NCI-H1417 treated with DMSO at 0.1 percent for 48 hours (cell line): ENCODE data around the gene USP46.

Experiments
- DNase-seq: peaks from one replicate; lab custom pipeline; 2025; lab: John Stamatoyannopoulos, UW

Gene USP46

DNA sequence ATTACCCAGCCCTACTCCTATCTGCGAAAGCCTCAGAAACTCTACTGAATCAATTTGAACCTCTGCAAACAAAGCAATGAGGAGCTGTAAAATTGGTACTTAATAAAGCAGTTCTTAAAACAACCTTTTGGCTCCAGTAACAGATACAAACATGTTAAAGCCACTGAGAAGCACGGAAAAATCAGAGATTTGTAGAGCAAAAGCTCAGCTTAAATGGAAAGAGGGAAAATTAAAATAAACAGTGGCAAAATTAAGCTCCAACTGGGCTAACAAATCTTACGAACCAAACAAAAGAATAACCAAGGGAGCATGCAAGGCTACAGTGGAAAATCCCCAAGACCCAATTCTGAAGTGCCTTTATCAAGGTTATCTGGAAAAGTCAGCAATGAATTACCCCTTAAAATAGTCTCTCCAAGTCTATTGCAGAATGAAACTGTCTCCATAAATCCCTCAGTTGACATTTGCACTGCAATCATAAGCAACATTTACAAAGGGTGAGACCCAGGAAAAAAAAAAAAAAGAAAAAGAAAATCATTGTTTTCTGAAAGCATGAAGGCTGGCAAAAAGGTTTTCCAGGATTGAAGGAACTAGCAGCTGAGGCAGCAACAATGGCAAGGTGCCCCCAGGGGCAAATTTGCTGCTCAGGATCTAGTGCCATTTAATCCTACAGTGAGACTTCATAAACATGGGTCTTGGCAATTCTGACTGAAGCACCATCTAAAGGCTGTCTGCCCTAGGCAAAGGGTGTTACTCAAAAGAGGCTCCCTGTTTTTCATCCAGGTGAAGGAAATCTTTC is 40.1 kb downstream of the USP46 start:
- DNase-seq, result no peak

DNA sequence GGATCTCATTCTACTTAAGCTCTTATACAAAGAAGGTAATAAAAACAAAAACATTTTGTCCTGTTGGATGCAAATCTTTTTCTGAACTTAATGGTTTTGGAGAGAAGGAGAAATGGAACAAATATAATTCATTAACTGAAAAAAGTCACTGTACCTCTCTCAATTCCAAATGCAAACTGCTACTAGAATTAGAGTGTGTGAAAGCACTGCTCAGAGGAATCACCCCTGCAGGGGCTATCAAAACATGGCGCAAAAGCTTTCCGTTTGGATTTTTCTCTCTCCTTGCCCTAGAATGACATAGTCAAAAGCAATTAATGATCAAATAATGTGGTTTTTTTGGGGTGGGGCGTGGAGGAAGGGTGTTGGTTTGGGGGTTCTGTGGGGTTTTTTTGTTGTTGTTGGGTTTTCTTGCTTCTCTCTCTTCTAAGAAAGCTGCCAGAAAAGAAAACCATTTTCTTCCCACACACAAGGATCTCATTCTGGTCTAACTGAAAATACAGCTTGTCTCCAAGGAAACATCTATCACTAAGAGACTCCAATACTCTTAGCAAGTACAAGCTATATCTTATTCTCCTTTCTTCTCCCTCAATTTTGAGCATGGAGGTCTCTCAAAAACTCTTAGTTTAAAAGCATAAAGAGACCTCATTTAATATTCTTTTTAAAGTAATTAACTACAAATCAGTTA is 41.6 kb downstream of the USP46 start:
- no peak for DNase-seq

DNA sequence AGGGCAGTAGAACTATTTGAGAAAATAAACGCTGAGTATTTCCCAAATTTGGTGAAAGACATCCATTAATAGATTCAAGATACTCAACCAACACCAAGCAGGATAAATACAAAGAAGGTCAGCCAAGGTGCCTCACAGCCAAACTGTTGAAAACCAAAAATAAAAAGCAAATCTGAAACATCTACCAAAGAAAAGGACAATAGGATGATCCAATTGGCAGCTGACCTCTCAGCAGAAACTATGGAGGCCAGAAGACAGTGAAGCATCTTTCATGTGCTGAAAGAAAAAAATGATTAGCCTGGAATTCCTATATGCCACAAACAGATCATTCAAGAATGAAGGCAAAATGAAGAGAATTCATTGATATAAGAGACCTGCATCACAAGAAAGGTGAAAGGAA is 44.9 kb downstream of the USP46 start:
- no peak for DNase-seq

- no peak for DNase-seq
Observed at GRCh38 chr4:52612341-52612740, 46.8 kb downstream of the USP46 start.

DNA sequence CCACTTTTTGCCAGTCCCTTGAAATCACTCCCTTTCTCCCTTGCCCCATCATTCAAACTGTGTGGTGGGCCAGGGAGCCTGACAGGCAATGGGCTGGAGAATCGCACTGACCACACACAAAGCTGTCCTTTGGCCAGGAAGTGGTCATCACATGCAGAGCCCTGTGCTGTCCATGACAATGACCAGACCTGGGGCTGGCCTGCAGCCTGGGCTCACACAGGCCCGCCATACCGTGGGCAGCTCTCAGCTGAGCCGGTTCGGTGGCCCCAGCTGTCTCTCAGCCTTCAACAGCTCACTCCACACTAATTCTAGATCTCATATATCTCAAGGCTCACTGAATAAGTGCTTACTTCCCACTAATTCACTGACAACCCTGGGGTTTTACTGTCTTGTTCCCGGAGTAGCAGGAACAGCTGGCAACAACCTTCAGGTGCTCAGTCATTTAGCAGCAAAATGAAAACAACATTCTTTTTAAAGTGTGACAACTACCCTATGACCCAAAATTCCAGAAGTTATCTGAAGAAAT is 48.0 kb downstream of the USP46 start:
- no peak for DNase-seq

GRCh38 chr4:52606726-52607125 is 52.4 kb downstream of the USP46 start:
- DNase-seq, result no peak

GRCh38 chr4:52606040-52606439 is 53.1 kb downstream of the USP46 start:
- DNase-seq, result no peak

GRCh38 chr4:52604215-52604614 is 54.9 kb downstream of the USP46 start:
- no peak for DNase-seq

DNA sequence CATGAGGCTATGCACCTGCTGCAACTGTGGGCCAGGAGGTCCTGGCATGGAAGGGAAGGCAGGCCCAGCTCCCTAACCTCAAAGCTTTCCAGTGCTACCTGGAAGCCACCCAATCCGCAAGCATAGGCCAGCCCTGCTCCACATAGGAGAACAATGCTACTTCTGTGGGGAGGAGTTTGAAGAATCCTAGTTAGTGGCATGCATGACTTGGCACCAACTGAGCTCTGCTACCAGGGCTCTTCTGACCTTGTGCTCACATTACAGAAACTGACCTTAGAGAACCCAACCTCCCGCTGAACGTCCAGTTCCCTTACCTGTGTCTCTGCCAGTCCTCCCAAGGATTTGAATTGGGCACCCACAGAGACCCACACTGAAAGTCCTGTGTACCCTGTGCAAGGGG is 58.8 kb downstream of the USP46 start:
- DNase-seq, result no peak

DNA sequence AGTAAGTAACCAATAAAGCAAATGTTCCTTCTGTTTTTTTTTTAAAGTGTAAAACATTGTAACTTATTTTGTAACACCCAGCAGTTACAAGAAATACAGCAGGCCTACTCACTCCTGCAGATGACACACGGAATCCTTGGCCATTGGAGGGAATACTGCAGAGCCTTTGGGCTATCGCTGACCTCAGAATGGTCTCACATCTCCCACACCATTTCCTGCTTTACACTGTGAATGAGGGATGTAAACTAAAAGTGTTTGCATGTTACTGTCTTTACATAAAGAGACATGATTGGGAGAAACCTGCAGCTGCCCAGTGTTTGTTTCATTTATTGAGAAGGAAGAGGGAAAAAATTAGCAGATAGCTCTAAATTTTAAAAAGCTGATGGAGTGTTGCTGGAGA is 64.1 kb downstream of the USP46 start:
- no peak for DNase-seq

DNA sequence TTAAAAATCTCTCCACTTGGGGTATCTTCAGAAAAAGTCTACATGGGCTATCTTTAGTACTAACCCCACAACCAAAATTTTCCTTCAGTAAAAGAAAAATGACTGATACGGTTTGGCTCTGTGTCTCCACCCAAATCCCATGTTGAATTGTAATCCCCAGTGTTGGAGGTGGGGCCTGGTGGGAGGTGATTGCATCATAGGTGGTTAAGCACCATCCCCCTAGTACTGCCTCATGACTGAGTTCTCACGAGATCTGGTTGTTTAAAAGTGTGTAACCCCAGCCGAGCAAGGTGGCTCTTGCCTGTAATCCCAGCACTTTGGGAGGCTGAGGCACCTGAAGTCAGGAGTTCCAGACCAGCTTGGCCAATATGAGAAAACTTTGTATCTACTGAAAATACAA is 66.8 kb downstream of the USP46 start:
- DNase-seq, result no peak

DNA sequence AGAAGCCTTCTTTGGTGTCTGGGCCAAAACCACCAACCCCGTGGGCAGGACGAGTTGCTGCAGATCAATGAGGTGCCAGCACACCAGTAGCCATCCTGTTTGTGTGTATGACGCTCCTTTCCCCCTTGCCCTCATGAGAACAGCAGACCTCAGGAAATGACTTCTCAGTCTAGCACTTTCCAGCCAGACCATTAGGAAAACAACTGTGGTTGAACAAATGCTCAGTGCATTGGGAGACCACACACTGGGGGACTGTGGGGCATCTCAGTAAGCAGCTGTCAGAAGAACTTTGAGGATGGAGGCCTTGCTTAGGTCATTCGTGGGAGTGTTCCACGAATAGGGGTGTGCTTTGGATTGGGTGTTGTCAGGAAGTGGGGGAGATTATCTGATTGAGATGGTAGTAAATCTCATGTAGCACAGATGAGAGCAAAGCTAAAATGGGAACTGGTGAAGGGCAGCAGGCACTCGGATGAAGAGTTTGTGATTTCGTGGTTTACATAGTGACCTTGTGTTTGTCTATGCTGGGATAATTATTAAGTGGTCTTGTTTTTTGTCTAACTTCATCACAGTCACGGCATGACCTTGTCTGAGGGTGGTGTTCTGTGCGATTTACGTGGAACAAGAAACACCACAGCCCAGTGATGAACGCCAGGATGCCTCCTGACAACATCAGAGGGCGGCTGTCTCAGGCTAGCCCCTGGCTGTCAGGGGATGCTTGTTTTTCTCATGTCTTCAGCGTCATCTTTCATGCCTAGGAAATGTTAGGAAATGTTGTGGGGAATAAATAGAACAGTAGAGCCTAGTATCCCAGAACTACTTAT is 70.1 kb downstream of the USP46 start:
- no peak for DNase-seq

GRCh38 chr4:52588097-52588496 is 71.0 kb downstream of the USP46 start:
- DNase-seq, result no peak

DNA sequence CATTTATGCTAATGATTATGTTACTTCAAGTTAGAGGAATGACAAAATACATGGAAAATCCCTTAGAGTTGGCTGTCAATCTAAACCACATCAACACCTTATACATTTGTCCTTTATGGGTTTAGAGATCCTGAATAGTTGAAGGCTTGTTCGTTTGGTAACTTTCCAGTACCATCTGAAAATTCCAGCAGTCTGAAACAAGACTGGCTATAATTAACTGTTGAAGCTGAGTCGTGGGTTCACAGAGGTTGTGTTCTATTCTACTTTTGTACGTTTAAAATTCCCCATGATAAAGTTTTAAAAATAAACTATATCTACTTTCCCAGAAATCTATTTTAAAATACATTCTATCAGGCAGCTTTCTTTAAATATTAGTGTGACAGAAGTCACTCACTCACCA is 73.0 kb downstream of the USP46 start:
- DNase-seq, result no peak

DNA sequence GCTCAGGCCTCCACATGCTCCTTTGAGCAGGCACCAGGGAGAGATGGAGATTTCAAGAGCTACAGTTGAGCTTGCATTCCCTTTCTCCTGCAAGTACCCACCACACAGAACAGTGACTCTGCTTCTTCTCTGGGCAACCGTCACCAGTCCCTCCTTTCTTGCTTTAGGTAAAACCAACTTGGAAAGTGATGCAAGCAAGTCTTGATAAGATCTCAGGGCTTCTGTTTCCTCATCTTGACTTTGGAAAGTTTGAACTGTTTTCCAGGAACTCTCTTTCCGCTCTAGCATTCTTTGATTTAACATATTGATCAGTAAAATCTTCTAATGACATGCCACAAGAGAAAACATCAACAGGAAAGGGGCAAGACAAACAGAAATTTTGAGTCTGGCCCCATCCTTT is 73.7 kb downstream of the USP46 start:
- no peak for DNase-seq

DNA sequence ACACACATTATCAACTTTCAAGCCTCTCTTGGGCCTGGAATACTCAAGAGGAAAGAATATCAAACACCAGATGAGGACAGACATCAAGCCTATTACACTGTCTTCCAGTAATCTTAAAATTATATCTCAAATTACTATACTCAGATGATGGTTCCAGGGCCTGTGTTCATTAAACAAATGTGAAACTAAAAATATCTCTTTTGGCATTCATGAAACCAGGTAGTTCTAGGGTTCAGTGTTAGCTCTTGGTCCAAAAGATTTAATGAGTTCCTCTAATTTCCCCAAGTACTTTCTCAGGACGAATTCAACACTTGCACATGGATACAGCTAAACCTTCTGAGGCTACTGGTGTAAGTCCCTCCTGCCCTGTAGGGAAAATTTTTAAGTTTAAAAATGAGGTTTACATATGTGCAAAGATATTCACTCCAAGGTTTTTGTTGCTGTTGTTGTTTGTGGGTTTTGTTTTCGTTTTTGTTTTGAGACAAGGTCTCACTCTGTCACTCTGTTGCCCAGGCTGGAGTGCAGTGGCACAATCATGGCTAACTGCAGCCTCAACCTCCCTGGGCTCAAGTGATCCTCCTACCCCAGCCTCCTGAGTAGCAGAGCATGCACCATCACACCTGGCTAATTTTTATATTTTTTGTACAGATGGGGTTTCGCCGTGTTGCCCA is 79.4 kb downstream of the USP46 start:
- no peak for DNase-seq

- no peak for DNase-seq
Observed at GRCh38 chr4:52578951-52579350, 80.2 kb downstream of the USP46 start.

GRCh38 chr4:52577624-52577962 is 81.5 kb downstream of the USP46 start:
- no peak for DNase-seq

DNA sequence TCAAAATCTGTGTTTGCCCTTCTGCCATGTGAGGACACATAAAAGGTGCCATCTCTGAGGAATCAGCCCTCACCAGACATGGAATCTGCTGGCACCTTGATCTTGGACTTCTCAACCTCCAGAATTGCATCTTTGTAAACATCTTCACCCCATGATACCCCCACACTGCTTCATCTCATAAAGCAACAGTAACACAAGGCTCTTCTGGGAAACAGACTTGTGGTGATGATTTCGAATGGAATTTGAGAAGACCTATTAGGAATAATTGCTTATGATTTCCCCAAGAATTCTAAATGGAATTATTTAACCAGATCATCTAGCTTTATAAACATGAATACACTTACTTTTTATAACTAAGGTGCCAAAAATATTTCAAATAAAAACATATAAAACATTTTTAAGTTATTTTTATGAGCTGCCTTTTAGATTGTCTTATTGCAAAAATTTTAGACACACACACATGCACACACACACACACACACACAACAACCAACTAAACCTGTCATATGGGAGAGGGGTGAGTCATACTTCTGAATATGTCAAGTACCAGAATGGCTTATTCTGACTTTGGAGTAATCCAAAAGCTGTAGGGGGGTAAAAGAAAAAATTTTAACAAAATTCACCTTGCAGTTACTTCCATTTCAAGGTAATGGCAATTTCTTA is 82.0 kb downstream of the USP46 start:
- DNase-seq, result no peak

- no peak for DNase-seq
Observed at GRCh38 chr4:52576326-52576725, 82.8 kb downstream of the USP46 start.

DNA sequence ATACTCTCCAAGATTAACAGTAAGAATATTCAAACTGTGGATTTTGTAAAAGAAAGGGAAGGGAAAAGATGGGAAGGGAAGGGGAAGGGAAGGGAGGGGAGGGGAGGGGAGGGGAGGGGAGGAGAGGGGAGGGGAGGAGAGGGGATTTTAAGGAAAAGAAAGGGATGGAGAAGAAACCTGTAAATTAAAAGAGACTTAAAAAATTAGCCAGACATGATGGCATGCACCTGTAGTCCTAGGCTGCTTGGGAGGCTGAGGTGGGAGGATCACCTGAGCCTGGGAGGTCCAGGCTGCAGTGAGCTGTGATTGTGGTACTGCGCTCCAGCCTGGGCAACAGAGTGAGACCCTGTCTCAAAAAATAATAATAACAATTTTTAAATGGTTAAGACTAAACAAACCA is 83.7 kb downstream of the USP46 start:
- DNase-seq, result no peak

DNA sequence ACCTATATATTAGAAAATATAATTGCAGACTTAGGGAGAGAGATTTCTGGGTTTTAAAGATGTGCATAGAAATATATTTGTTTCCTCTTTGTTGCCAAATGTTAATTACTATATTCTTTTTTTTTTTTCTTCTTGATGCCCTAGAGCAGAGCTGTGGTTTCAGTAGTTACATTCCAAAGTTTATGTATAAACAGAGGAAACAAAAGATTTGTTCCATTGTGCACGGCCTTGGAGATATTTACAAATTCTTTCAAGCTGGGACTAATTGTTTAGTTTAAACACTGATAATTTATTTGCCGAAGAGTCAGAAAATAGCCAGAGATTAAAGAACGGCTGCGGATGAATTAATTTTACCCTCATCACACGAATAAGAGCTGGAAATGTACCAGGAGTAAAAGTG is 85.1 kb downstream of the USP46 start:
- peak; percentile 14 for DNase-seq
